ENCODE results near the gene IFTAP.
"Not testable (repeated sequence)": the region's sequence is repeated elsewhere in the genome, so short reads cannot be mapped to it uniquely, and the experiment has no call there.

Gene IFTAP

DNA sequence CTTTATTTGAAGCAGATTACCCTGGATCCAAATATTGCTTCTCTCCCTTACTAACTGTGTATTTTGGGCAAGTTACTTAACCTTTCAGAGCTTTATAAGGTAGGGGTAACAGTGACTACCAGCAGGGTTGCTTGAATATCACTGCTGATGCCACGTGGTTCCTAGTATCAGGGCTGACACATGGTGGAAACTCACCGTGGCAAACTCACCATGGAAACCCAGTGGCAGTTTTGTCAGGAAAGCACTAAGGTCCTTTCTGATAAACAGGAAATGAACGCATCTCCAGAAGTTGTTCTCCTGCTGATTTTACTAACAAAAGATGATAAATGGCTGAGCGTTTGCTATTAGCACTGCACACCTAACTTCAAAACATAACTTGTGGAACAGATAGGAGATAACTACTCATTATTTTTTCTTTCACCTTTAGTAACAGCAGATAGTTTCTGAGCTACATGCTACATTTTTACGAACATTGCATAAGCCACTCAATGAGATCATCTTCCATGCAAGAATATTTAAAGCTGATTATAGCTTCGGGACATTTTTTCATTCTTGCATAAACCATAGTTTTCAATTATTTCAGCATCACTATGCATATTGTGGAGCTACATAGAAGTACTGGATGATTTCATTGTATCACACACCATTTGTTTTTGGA lies 63.4 kb downstream of the IFTAP start:
- Mint-ChIP-seq H3K36me3 (ENCODE audit: low read depth) (no peaks in the 10 kb centered on the region), H3K27me3 (ENCODE audit: low read depth) (no peaks in the 10 kb centered on the region)

GRCh38 chr11:36661359-36661758 lies 67.1 kb downstream of the IFTAP start:
- H3K27ac Mint-ChIP-seq; H3K27me3 Mint-ChIP-seq (ENCODE audit: low read depth); H3K4me3 Mint-ChIP-seq; H3K4me1 Mint-ChIP-seq (ENCODE audit: low read depth); H3K36me3 Mint-ChIP-seq (ENCODE audit: low read depth); H3K9me3 Mint-ChIP-seq: not testable (repeated sequence)

More for the DNA sequence above, 63.4 kb downstream of the IFTAP start:
- H3K9me3 Mint-ChIP-seq: no peaks in the 10 kb centered on the region
- H3K4me3 Mint-ChIP-seq: no peak overlapping the region
- no peaks in the 10 kb centered on the region for H3K4me1 Mint-ChIP-seq (ENCODE audit: low read depth)
- H3K27ac Mint-ChIP-seq: no peak overlapping the region

GRCh38 chr11:36672815-36673450 lies 78.6 kb downstream of the IFTAP start:
- Mint-ChIP-seq H3K27me3 (ENCODE audit: low read depth) (no peaks in the 10 kb centered on the region), H3K36me3 (ENCODE audit: low read depth) (no peaks in the 10 kb centered on the region), H3K4me3 (no peak overlapping the region), H3K4me1 (ENCODE audit: low read depth) (no peaks in the 10 kb centered on the region), H3K27ac (no peak overlapping the region), H3K9me3 (no peaks in the 10 kb centered on the region)

DNA sequence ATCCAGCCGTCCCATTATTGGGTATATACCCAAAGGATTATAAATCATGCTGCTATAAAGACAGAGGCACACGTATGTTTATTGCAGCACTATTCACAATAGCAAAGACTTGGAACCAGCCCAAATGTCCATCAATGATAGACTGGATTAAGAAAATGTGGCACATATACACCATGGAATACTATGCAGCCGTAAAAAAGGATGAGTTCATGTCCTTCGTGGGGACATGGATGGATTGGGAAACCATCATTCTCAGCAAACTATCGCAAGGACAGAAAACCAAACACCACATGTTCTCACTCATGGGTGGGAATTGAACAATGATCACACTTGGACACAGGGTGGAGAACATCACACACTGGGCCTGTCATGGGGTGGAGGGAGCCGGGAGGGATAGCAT lies 85.2 kb downstream of the IFTAP start:
- H3K27me3 Mint-ChIP-seq (ENCODE audit: low read depth): peaks cover 15% of the 10 kb centered on the region
- not testable (repeated sequence) for H3K4me1 Mint-ChIP-seq (ENCODE audit: low read depth); H3K27ac Mint-ChIP-seq; H3K4me3 Mint-ChIP-seq; H3K9me3 Mint-ChIP-seq; H3K36me3 Mint-ChIP-seq (ENCODE audit: low read depth)

DNA sequence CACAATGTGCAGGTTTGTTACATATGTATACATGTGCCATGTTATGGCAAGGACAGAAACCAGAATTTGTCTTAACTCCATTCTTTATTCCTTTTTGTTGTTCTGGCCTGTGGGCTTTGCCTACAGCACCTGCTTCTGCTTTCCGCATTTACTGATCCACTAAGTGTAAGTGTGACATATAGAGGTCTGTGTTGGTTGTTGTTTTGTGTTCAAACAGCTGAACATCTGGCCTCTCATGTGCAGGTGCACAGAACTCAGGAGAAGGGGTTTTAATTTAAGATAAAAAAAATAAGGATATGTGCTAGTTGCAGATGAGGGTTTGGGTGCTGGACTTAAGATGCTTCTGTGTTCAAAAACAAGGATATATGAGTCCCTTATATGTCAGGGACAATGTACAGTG lies 89.5 kb downstream of the IFTAP start:
- H3K36me3 Mint-ChIP-seq (ENCODE audit: low read depth): no peaks in the 10 kb centered on the region
- H3K4me3 Mint-ChIP-seq: no peak overlapping the region
- no peak overlapping the region for H3K27ac Mint-ChIP-seq
- H3K27me3 Mint-ChIP-seq (ENCODE audit: low read depth): peaks cover 44% of the 10 kb centered on the region
- H3K4me1 Mint-ChIP-seq (ENCODE audit: low read depth): no peaks in the 10 kb centered on the region
- H3K9me3 Mint-ChIP-seq: no peaks in the 10 kb centered on the region

GRCh38 chr11:36684840-36685801 lies 90.8 kb downstream of the IFTAP start:
- H3K4me1 Mint-ChIP-seq (ENCODE audit: low read depth): no peaks in the 10 kb centered on the region
- H3K27ac Mint-ChIP-seq: no peak overlapping the region
- no peaks in the 10 kb centered on the region for H3K9me3 Mint-ChIP-seq
- no peak overlapping the region for H3K4me3 Mint-ChIP-seq
- H3K27me3 Mint-ChIP-seq (ENCODE audit: low read depth): peaks cover 51% of the 10 kb centered on the region
- H3K36me3 Mint-ChIP-seq (ENCODE audit: low read depth): no peaks in the 10 kb centered on the region

DNA sequence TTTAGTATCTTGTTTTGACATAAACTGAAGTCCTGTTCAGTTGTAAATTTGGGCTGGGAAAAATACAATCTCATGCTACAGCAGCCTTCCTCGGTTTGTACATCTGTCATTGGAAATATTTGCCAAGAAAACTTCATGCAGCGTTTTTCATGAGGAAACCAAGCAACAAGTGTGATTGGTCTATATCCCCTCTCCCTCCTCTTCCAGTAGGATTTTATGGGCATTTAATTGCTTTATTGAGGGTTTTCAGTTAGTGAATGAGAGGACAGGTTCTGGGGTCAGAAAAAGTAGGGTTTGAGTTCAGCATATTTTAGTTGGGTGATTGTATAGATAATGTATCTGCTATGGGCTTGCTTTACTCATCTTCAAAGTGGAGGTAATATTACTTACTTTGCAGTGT lies 93.8 kb downstream of the IFTAP start:
- Mint-ChIP-seq H3K9me3 (no peaks in the 10 kb centered on the region), H3K36me3 (ENCODE audit: low read depth) (no peaks in the 10 kb centered on the region), H3K4me3 (no peak overlapping the region), H3K27me3 (ENCODE audit: low read depth) (peaks cover 43% of the 10 kb centered on the region), H3K27ac (no peak overlapping the region), H3K4me1 (ENCODE audit: low read depth) (no peaks in the 10 kb centered on the region)

DNA sequence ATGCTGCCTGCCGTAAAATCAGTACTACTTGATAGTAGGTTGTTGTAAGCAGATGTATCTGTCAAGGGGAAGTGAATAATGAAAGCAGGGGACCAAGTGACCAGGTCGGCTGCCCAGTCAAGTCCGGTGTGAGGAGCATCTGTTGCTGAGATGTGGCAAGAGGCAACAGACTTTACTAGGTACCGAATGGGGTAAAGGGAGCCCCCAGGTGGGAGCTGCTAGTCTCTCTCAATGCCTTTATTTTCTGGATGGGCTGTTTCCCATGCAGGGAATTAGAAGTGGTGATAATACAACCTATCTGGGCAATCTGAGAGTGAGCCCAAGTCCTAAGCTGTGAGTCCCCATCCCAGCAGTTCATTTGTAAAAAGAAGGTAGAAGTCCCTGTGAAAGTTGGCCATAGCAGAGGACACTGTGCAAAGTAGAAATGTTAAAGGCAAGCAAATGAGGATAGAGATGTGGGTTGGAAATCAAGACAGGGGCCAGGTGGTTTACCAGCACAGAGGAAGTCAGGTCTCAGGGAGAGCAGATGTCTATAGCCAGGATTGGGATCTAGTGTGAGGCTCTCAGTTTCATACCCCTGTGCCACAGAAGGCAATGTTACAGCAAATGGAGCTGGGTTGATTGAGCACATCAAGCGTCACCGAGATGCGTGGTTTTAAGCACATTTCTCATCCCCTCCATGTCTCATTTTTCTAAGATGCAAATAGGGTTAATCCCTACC lies 94.4 kb downstream of the IFTAP start:
- no peak overlapping the region for H3K27ac Mint-ChIP-seq
- H3K36me3 Mint-ChIP-seq (ENCODE audit: low read depth): no peaks in the 10 kb centered on the region
- no peaks in the 10 kb centered on the region for H3K4me1 Mint-ChIP-seq (ENCODE audit: low read depth)
- no peak overlapping the region for H3K4me3 Mint-ChIP-seq
- H3K9me3 Mint-ChIP-seq: no peaks in the 10 kb centered on the region
- peaks cover 43% of the 10 kb centered on the region for H3K27me3 Mint-ChIP-seq (ENCODE audit: low read depth)

- no peaks in the 10 kb centered on the region for H3K36me3 Mint-ChIP-seq (ENCODE audit: low read depth)
- H3K4me3 Mint-ChIP-seq: no peak overlapping the region
- H3K27ac Mint-ChIP-seq: no peak overlapping the region
- H3K9me3 Mint-ChIP-seq: no peaks in the 10 kb centered on the region
- H3K4me1 Mint-ChIP-seq (ENCODE audit: low read depth): no peaks in the 10 kb centered on the region
- peaks cover 41% of the 10 kb centered on the region for H3K27me3 Mint-ChIP-seq (ENCODE audit: low read depth)
These were observed 95.1 kb downstream of the IFTAP start for GRCh38 chr11:36689442-36689841.

DNA sequence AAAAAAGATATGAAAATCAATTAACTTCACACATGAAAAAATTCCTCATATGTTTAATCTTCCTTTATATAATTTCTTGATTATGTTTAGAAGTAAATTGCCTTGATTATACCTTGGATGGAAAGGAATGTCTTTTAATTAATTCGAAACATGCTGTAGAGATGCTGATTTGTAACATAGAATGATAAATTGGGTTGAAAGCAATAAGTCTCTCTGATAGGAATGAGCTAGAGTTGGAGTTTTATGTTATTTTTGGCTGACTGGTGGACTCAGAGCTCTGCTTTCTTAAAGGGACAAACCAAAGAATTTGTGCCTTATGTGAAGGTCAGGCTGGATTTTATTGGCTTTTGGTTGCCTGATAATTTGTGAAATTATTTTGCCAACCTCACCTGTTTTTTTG lies 98.4 kb downstream of the IFTAP start:
- no peaks in the 10 kb centered on the region for H3K9me3 Mint-ChIP-seq
- no peak overlapping the region for H3K27ac Mint-ChIP-seq
- H3K36me3 Mint-ChIP-seq (ENCODE audit: low read depth): no peaks in the 10 kb centered on the region
- peaks cover 23% of the 10 kb centered on the region for H3K27me3 Mint-ChIP-seq (ENCODE audit: low read depth)
- no peaks in the 10 kb centered on the region for H3K4me1 Mint-ChIP-seq (ENCODE audit: low read depth)
- no peak overlapping the region for H3K4me3 Mint-ChIP-seq

GRCh38 chr11:36693139-36693843 lies 99.0 kb downstream of the IFTAP start:
- peaks cover 20% of the 10 kb centered on the region for H3K27me3 Mint-ChIP-seq (ENCODE audit: low read depth)
- H3K4me3 Mint-ChIP-seq: no peak overlapping the region
- H3K9me3 Mint-ChIP-seq: no peaks in the 10 kb centered on the region
- H3K4me1 Mint-ChIP-seq (ENCODE audit: low read depth): no peaks in the 10 kb centered on the region
- no peak overlapping the region for H3K27ac Mint-ChIP-seq
- H3K36me3 Mint-ChIP-seq (ENCODE audit: low read depth): no peaks in the 10 kb centered on the region

DNA sequence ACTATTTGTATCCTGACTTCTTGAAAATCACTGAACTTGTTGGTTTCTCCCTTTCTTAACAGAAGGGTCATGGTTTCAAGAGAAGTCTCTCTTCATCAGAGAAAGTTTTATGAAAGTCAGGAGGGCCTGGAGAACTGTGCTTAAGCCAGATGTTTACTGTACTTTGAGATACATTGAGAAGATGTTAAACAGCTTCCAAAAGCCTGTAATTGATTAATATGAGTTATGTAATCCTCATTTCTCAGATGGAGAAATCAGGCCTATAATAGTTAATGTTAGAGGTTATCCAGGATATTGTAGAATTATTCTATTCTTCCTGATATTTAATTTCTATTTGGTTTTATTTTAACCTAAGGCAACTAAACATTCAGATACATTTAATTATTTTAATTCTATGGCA lies 100.8 kb downstream of the IFTAP start:
- Mint-ChIP-seq H3K27me3 (ENCODE audit: low read depth) (peaks cover 8% of the 10 kb centered on the region), H3K27ac (no peak overlapping the region), H3K9me3 (no peaks in the 10 kb centered on the region), H3K4me1 (ENCODE audit: low read depth) (no peaks in the 10 kb centered on the region), H3K4me3 (no peak overlapping the region), H3K36me3 (ENCODE audit: low read depth) (no peaks in the 10 kb centered on the region)

DNA sequence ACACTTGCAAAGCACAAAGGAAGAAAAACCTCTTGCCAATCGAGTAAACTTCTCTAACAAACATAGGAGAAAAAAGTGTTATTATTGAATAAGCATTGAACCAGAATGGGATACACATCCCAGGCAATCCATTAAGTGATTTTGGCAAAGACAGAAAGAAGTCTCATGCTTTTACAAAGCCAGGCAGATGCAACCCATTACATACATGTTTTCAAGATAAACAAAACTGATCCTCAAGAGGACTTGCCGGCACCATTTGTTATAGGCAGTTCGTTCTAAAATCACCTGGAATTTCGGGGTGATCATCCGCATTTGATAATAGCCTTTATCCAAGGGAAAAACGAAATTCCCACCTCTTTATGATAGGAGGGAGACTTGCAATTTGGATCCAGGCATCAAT lies 101.3 kb downstream of the IFTAP start:
- no peaks in the 10 kb centered on the region for H3K4me1 Mint-ChIP-seq (ENCODE audit: low read depth)

DNA sequence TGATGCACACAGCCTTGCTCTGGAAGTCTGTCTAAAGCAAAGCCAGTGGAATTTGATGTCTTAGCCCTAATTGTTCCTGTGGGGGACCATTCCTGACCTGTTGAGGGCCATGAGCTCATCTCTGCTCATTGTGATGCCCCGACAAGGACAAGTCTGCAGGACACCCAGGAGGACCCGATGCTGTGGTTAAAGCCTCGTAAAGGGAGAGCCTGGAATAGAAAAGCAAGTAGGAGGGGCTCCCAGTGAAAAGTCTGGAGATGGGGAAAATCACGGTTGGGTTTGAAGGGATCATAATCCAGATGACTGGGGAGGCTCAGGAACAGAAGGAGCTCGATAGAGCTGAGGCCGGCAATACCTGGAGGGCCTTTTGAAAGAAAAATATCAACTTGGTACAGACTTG lies 102.2 kb downstream of the IFTAP start:
- Mint-ChIP-seq H3K27ac (no peak overlapping the region), H3K9me3 (no peaks in the 10 kb centered on the region), H3K4me1 (ENCODE audit: low read depth) (no peaks in the 10 kb centered on the region), H3K36me3 (ENCODE audit: low read depth) (no peaks in the 10 kb centered on the region), H3K27me3 (ENCODE audit: low read depth) (peaks cover 13% of the 10 kb centered on the region), H3K4me3 (no peak overlapping the region)

More for the DNA sequence above, 101.3 kb downstream of the IFTAP start:
- no peak overlapping the region for H3K27ac Mint-ChIP-seq
- peaks cover 8% of the 10 kb centered on the region for H3K27me3 Mint-ChIP-seq (ENCODE audit: low read depth)
- H3K9me3 Mint-ChIP-seq: no peaks in the 10 kb centered on the region
- no peak overlapping the region for H3K4me3 Mint-ChIP-seq
- no peaks in the 10 kb centered on the region for H3K36me3 Mint-ChIP-seq (ENCODE audit: low read depth)
